MM.1S (cell line): ENCODE measurements around the gene MARCO.
"Not testable (repeated sequence)": the region's sequence is repeated elsewhere in the genome, so short reads cannot be mapped to it uniquely, and the experiment has no call there.

Source experiments
- DNase-seq: peaks from one replicate; pipeline ENCODE4 v3.0.0-alpha.2; 2015
- H2AFZ ChIP-seq: fragments of 300-600 bp; sonication (generic); 2 replicates; pipeline ENCODE4 v1.6.0; 2016; ENCODE audit warnings: antibody characterized with exemption, low read length
- H3F3A ChIP-seq: fragments of 300-600 bp; sonication (generic); 2 replicates; pipeline ENCODE4 v1.6.1; 2016; ENCODE audit warnings: mild to moderate bottlenecking, antibody characterized with exemption, low read length, moderate library complexity, mixed read lengths; ENCODE audit not compliant: insufficient read depth
- H3K27ac ChIP-seq: fragments of 300-600 bp; sonication (generic); 2 replicates; pipeline ENCODE4 v1.5.1; 2016; ENCODE audit warnings: mild to moderate bottlenecking, low read length
- H3K27me3 ChIP-seq: fragments of 300-600 bp; sonication (generic); replicated peaks from 2 replicates; pipeline ENCODE4 v1.6.0; 2016; ENCODE audit warnings: low read length; ENCODE audit not compliant: insufficient read depth
- H3K36me3 ChIP-seq: fragments of 300-600 bp; sonication (generic); replicated peaks from 2 replicates; pipeline ENCODE4 v1.6.1; 2016; ENCODE audit warnings: mild to moderate bottlenecking, low read length, mixed read lengths; ENCODE audit not compliant: insufficient read depth
- H3K4me1 ChIP-seq: fragments of 300-600 bp; sonication (generic); 2 replicates; pipeline ENCODE4 v1.6.1; 2016; ENCODE audit warnings: low read length, mixed read lengths
- H3K4me2 ChIP-seq: fragments of 300-600 bp; sonication (generic); 2 replicates; pipeline ENCODE4 v1.6.0; 2016; ENCODE audit warnings: low read depth, low read length
- H3K4me3 ChIP-seq: fragments of 300-600 bp; sonication (generic); 2 replicates; pipeline ENCODE4 v1.5.1; 2016; ENCODE audit warnings: low read length, mixed read lengths
- H3K79me2 ChIP-seq: fragments of 300-600 bp; sonication (generic); 2 replicates; pipeline ENCODE4 v1.6.1; 2016; ENCODE audit warnings: mixed run types, low read length, mixed read lengths
- H3K9ac ChIP-seq: fragments of 300-600 bp; sonication (generic); 2 replicates; pipeline ENCODE4 v1.6.1; 2016; ENCODE audit warnings: low read length, mixed read lengths
- H3K9me2 ChIP-seq: fragments of 300-600 bp; sonication (generic); replicated peaks from 2 replicates; pipeline ENCODE4 v1.6.1; 2016; ENCODE audit warnings: mild to moderate bottlenecking, low read length, mixed read lengths; ENCODE audit not compliant: insufficient read depth
- H3K9me3 ChIP-seq: fragments of 300-600 bp; sonication (generic); replicated peaks from 2 replicates; pipeline ENCODE4 v1.6.1; 2016; ENCODE audit warnings: mild to moderate bottlenecking, low read length, mixed read lengths; ENCODE audit not compliant: insufficient read depth
- H4K20me1 ChIP-seq: fragments of 300-600 bp; sonication (generic); 2 replicates; pipeline ENCODE4 v1.6.1; 2016; ENCODE audit warnings: mild to moderate bottlenecking, low read length, moderate library complexity, mixed read lengths; ENCODE audit not compliant: insufficient read depth
- EZH2 ChIP-seq: fragments of 300-600 bp; sonication (generic); optimal IDR thresholded peaks from 2 replicates; pipeline ENCODE3; 2017; ENCODE audit warnings: low read depth, mild to moderate bottlenecking, antibody characterized with exemption, low read length, mixed read lengths
- EZH2phosphoT487 ChIP-seq: fragments of 300-600 bp; sonication (generic); IDR thresholded peaks from 2 replicates; pipeline ENCODE4 v1.6.1; 2018; ENCODE audit warnings: antibody characterized with exemption, low read length
- TF ChIP-seq, protein P1 (sequence below): fragments of 300-600 bp; sonication (generic); IDR thresholded peaks from 2 replicates; pipeline ENCODE4 v1.5.1; 2016; ENCODE audit warnings: antibody characterized with exemption, low read length, mixed read lengths

MARCO gene

DNA sequence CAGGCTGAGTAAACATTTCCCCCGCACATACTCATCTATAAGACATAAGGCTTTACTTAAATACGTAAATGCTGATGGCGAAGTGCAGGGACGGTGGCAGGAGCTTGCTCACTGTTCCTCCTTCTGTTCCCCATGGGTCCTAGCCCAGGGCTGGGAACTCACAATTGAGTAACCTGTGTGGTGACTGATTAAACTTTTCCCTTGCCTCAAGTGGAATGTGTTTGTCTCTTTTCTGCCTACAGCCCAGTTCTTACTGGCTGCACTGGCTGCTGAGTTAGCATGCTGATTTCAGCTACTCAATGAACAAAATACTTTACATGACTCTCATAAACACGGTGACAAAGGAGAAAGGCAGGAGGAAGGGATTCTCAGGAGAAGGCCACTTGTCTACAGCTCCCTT lies 87.3 kb downstream of the MARCO start:
- H3K27ac ChIP-seq = no peak overlapping the region
- DNase-seq = no peak
- H3K4me2 ChIP-seq = no peak overlapping the region
- H3F3A ChIP-seq = no peaks in the 10 kb centered on the region
- TF ChIP-seq EZH2 (no peak), EZH2phosphoT487 (no peak)
- TF ChIP-seq, protein P1, sequence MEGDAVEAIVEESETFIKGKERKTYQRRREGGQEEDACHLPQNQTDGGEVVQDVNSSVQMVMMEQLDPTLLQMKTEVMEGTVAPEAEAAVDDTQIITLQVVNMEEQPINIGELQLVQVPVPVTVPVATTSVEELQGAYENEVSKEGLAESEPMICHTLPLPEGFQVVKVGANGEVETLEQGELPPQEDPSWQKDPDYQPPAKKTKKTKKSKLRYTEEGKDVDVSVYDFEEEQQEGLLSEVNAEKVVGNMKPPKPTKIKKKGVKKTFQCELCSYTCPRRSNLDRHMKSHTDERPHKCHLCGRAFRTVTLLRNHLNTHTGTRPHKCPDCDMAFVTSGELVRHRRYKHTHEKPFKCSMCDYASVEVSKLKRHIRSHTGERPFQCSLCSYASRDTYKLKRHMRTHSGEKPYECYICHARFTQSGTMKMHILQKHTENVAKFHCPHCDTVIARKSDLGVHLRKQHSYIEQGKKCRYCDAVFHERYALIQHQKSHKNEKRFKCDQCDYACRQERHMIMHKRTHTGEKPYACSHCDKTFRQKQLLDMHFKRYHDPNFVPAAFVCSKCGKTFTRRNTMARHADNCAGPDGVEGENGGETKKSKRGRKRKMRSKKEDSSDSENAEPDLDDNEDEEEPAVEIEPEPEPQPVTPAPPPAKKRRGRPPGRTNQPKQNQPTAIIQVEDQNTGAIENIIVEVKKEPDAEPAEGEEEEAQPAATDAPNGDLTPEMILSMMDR = no peak
- no peaks in the 10 kb centered on the region for H4K20me1 ChIP-seq
- no peaks in the 10 kb centered on the region for H3K9me3 ChIP-seq
- H2AFZ ChIP-seq = no peak overlapping the region
- no peaks in the 10 kb centered on the region for H3K79me2 ChIP-seq
- no peak overlapping the region for H3K4me3 ChIP-seq
- no peaks in the 10 kb centered on the region for H3K9me2 ChIP-seq
- no peaks in the 10 kb centered on the region for H3K27me3 ChIP-seq
- H3K36me3 ChIP-seq = no peaks in the 10 kb centered on the region
- no peaks in the 10 kb centered on the region for H3K4me1 ChIP-seq
- no peak overlapping the region for H3K9ac ChIP-seq

DNA sequence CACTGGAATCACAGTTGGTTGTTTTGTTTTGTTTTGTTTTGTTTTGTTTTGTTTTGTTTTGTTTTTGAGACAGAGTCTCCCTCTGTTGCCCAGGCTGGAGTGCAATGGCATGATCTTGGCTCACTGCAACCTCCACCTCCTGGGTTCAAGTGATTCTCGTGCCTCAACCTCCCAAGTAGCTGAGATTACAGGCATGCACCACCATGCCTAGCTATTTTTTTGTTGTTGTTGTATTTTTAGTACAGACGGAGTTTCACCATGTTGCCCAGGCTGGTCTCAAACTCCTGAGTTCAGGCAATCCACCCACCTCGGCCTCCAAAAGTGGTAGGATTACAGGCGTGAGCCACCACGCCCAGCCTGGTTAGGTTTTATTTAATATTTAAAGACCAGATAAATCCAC lies 95.9 kb downstream of the MARCO start:
- not testable (repeated sequence) for H3K9ac ChIP-seq, H3K27ac ChIP-seq, H3K4me3 ChIP-seq, H3K4me2 ChIP-seq, DNase-seq, H3K9me3 ChIP-seq, H3K27me3 ChIP-seq, H3K9me2 ChIP-seq, H3F3A ChIP-seq, H3K4me1 ChIP-seq, H2AFZ ChIP-seq, H4K20me1 ChIP-seq, H3K36me3 ChIP-seq, H3K79me2 ChIP-seq

DNA sequence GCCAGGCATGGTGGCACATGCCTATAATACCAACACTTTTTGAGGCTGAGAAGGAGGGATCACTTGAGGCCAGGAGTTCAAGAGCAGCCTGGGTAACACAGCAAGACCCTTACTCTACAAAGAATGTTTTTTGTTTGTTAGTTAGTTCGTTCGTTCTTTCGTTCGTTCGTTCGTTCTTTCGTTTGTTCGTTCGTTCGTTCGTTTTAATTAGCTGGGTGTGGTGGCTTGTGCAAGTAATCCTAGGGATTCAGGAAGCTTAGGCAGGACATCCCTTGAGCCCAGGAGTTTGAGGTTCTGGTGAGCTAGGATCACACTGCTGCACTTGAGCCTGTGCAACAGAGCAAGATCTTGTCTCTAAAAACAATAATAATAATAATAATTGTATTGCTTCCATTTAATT lies 98.7 kb downstream of the MARCO start:
- no peaks in the 10 kb centered on the region for H3K9me2 ChIP-seq
- H3K9ac ChIP-seq = no peak overlapping the region
- H4K20me1 ChIP-seq = no peaks in the 10 kb centered on the region
- H2AFZ ChIP-seq = no peak overlapping the region
- H3K27ac ChIP-seq = no peak overlapping the region
- no peaks in the 10 kb centered on the region for H3K36me3 ChIP-seq
- H3K4me1 ChIP-seq = no peaks in the 10 kb centered on the region
- H3K4me2 ChIP-seq = no peak overlapping the region
- no peaks in the 10 kb centered on the region for H3F3A ChIP-seq
- DNase-seq = no peak
- no peak overlapping the region for H3K4me3 ChIP-seq
- H3K9me3 ChIP-seq = no peaks in the 10 kb centered on the region
- TF ChIP-seq EZH2phosphoT487 = no peak
- TF ChIP-seq, protein P1 = no peak
- no peak for TF ChIP-seq EZH2
- no peaks in the 10 kb centered on the region for H3K27me3 ChIP-seq
- H3K79me2 ChIP-seq = no peaks in the 10 kb centered on the region
